H1 (cell line): Measurements from ENCODE around the gene WNK3. TPM values are rescaled to one million over a fixed set of nuclear protein-coding genes. Genes with fewer than 3 reads are reported as not detected.

Source experiments
- CTCF ChIA-PET: fragments of 300-600 bp; sonication (Branson Sonifier 250); formaldehyde crosslinking; loops from one replicate; lab custom pipeline; 2021; ENCODE audit not compliant: partially characterized antibody; lab: Charles Lee
- POLR2A ChIA-PET: fragments of 300-600 bp; sonication (Branson Sonifier 250); formaldehyde crosslinking; loops from one replicate; lab custom pipeline; 2021; ENCODE audit warnings: inconsistent platforms; ENCODE audit not compliant: partially characterized antibody; lab: Charles Lee
- DNase-seq, 2 experiments: peaks; one replicate each; pipeline versions ENCODE4 v3.0.0 to v3.0.0-alpha.2; 2010 to 2022; ENCODE audit warnings: low spot score in 2 of 2, low read depth in 1 of 2, mixed read lengths in 1 of 2
- FAIRE-seq: peaks from 2 replicates; lab custom pipeline; 2011; peaks lifted over from hg19 to GRCh38; lab: Jason Lieb, UNC
- H2AFZ ChIP-seq: 2 replicates; pipeline ENCODE4 v1.8.1; 2012; ENCODE audit warnings: low read length, inconsistent platforms
- H2AK5ac ChIP-seq: 2 replicates; pipeline ENCODE4 v1.6.1; 2013; ENCODE audit warnings: low read depth, low read length
- H2BK120ac ChIP-seq: replicated peaks from 2 replicates; pipeline ENCODE3; 2013; ENCODE audit warnings: low read depth, low read length, inconsistent platforms
- H2BK12ac ChIP-seq: 2 replicates; pipeline ENCODE4 v1.6.1; 2013; ENCODE audit warnings: low read depth, low read length
- H2BK15ac ChIP-seq: 2 replicates; pipeline ENCODE4 v1.6.1; 2013; ENCODE audit warnings: low read length
- H2BK20ac ChIP-seq: 2 replicates; pipeline ENCODE4 v1.6.1; 2013; ENCODE audit warnings: low read length
- H2BK5ac ChIP-seq: 2 replicates; pipeline ENCODE4 v1.6.1; 2013; ENCODE audit warnings: low read depth, low read length
- H3K14ac ChIP-seq: 2 replicates; pipeline ENCODE4 v1.6.1; 2013; ENCODE audit warnings: inconsistent platforms; ENCODE audit not compliant: insufficient read length
- H3K18ac ChIP-seq: 2 replicates; pipeline ENCODE4 v1.6.1; 2013; ENCODE audit warnings: low read length; ENCODE audit errors: extremely low read depth
- H3K23ac ChIP-seq: 2 replicates; pipeline ENCODE4 v1.6.1; 2013; ENCODE audit warnings: inconsistent platforms; ENCODE audit not compliant: insufficient read length
- H3K23me2 ChIP-seq: 2 replicates; pipeline ENCODE4 v1.6.1; 2013; ENCODE audit warnings: low read depth, low read length
- H3K27ac ChIP-seq: 2 replicates; pipeline ENCODE4 v1.6.1; 2011; ENCODE audit warnings: low read depth, low read length, inconsistent platforms
- H3K27me3 ChIP-seq, 4 experiments: replicated peaks in 1 of 4; 1 replicate in 1 of 4; 2 replicates in 3 of 4; pipeline versions ENCODE4 v1.6.1 to v1.8.1; 2011 to 2013; ENCODE audit warnings: low read length in 3 of 4, mild to moderate bottlenecking in 3 of 4, inconsistent platforms in 2 of 4, mixed read lengths in 2 of 4, moderate library complexity in 1 of 4; ENCODE audit not compliant: control insufficient read depth in 3 of 4, insufficient read depth in 3 of 4; ENCODE audit errors: extremely low read depth in 1 of 4
- H3K36me3 ChIP-seq, 4 experiments: 2 replicates each; pipeline versions ENCODE4 v1.6.1 to v1.8.1; 2011 to 2013; ENCODE audit warnings: mild to moderate bottlenecking in 4 of 4, low read length in 3 of 4, moderate library complexity in 2 of 4, control low read depth in 1 of 4, inconsistent platforms in 1 of 4; ENCODE audit not compliant: insufficient read depth in 4 of 4, control insufficient read depth in 2 of 4
- H3K4ac ChIP-seq: replicated peaks from 2 replicates; pipeline ENCODE3; 2013; ENCODE audit warnings: low read length, low read depth, mixed read lengths, inconsistent platforms; ENCODE audit not compliant: insufficient read length
- H3K4me1 ChIP-seq, 4 experiments: replicated peaks in 1 of 4; 1 replicate in 1 of 4; 2 replicates in 3 of 4; pipeline versions ENCODE4 v1.6.1 to v1.8.1; 2011 to 2013; ENCODE audit warnings: low read length in 3 of 4, inconsistent platforms in 2 of 4, mixed read lengths in 1 of 4; ENCODE audit not compliant: insufficient read depth in 4 of 4, control insufficient read depth in 3 of 4
- H3K4me2 ChIP-seq, 2 experiments: 2 replicates each; pipeline versions ENCODE4 v1.6.1 to v1.8.1; 2011 to 2013; ENCODE audit warnings: low read depth in 2 of 2, low read length in 2 of 2, control low read depth in 1 of 2, inconsistent platforms in 1 of 2, mild to moderate bottlenecking in 1 of 2; ENCODE audit not compliant: insufficient read depth in 1 of 2
- H3K4me3 ChIP-seq, 4 experiments: fragments of 200-600, 300-600 bp in 1 of 4; sonication (generic), shearing (Covaris generic), sonication (Bioruptor Twin) in 1 of 4; 2 replicates each; pipeline versions ENCODE4 v1.5.1 to v1.8.1; 2011 to 2016; ENCODE audit warnings: low read length in 4 of 4, low read depth in 3 of 4, control low read depth in 2 of 4, inconsistent platforms in 2 of 4, mild to moderate bottlenecking in 2 of 4, mixed read lengths in 1 of 4, moderate library complexity in 1 of 4; ENCODE audit not compliant: insufficient read depth in 2 of 4; ENCODE audit errors: extremely low read depth in 1 of 4
- H3K56ac ChIP-seq: replicated peaks from 2 replicates; pipeline ENCODE3; 2013; ENCODE audit warnings: low read depth, mild to moderate bottlenecking, mixed read lengths, low read length, inconsistent platforms; ENCODE audit not compliant: insufficient read length
- H3K79me1 ChIP-seq: 2 replicates; pipeline ENCODE4 v1.6.1; 2013; ENCODE audit warnings: low read depth, low read length, control low read depth
- H3K79me2 ChIP-seq, 2 experiments: 2 replicates each; pipeline versions ENCODE4 v1.6.1 to v1.8.1; 2012 to 2013; ENCODE audit warnings: low read length in 2 of 2, mild to moderate bottlenecking in 2 of 2, inconsistent platforms in 1 of 2; ENCODE audit not compliant: insufficient read depth in 2 of 2, control insufficient read depth in 1 of 2
- H3K9ac ChIP-seq, 4 experiments: replicated peaks in 1 of 4; 1 replicate in 1 of 4; 2 replicates in 3 of 4; pipeline versions ENCODE4 v1.6.1 to v1.8.1; 2011 to 2013; ENCODE audit warnings: low read depth in 3 of 4, low read length in 3 of 4, control low read depth in 2 of 4, mild to moderate bottlenecking in 2 of 4, moderate library complexity in 2 of 4, inconsistent platforms in 1 of 4; ENCODE audit errors: extremely low read depth in 1 of 4
- H3K9me3 ChIP-seq, 2 experiments: 2 replicates each; pipeline versions ENCODE4 v1.6.1 to v1.8.1; 2012 to 2013; ENCODE audit warnings: mild to moderate bottlenecking in 2 of 2, moderate library complexity in 2 of 2, control low read depth in 1 of 2, inconsistent platforms in 1 of 2, low read depth in 1 of 2, low read length in 1 of 2, mixed read lengths in 1 of 2; ENCODE audit not compliant: insufficient read depth in 2 of 2
- H4K20me1 ChIP-seq, 2 experiments: replicated peaks in 1 of 2; 2 replicates each; pipeline versions ENCODE3 to v1.8.1; 2011 to 2013; ENCODE audit warnings: inconsistent platforms in 2 of 2, low read length in 2 of 2, mild to moderate bottlenecking in 1 of 2; ENCODE audit not compliant: insufficient read depth in 2 of 2, control insufficient read depth in 1 of 2
- H4K5ac ChIP-seq: 2 replicates; pipeline ENCODE4 v1.6.1; 2013; ENCODE audit warnings: low read length, low read depth, mixed read lengths, inconsistent platforms; ENCODE audit not compliant: insufficient read length
- H4K8ac ChIP-seq: 2 replicates; pipeline ENCODE4 v1.8.0; 2013; ENCODE audit warnings: mild to moderate bottlenecking, moderate library complexity, low read length, inconsistent platforms; ENCODE audit not compliant: insufficient read depth; ENCODE audit errors: extremely low read depth
- H4K91ac ChIP-seq: replicated peaks from 2 replicates; pipeline ENCODE3; 2013; ENCODE audit warnings: low read length, mixed read lengths, inconsistent platforms; ENCODE audit not compliant: insufficient read length
- ATF3 ChIP-seq: IDR thresholded peaks from 2 replicates; pipeline ENCODE4 v1.6.1; 2011; ENCODE audit warnings: low read depth, mild to moderate bottlenecking, low read length; ENCODE audit not compliant: insufficient read depth
- EP300 ChIP-seq, 2 experiments: IDR thresholded peaks; 1 replicate in 1 of 2; 2 replicates in 1 of 2; pipeline ENCODE4 v1.6.1; 2011 to 2012; ENCODE audit warnings: low read depth in 2 of 2, low read length in 2 of 2, mild to moderate bottlenecking in 2 of 2, borderline replicate concordance in 1 of 2, inconsistent platforms in 1 of 2, moderate library complexity in 1 of 2
- EZH2 ChIP-seq: fragments of 200-600 bp; sonication (generic); IDR thresholded peaks from 2 replicates; pipeline ENCODE4 v1.7.1; 2012; ENCODE audit warnings: low read depth, mild to moderate bottlenecking, moderate library complexity, low read length, inconsistent platforms; ENCODE audit not compliant: severe bottlenecking
- POLR2AphosphoS5 ChIP-seq: IDR thresholded peaks from 2 replicates; pipeline ENCODE4 v1.6.1; 2011; ENCODE audit warnings: low read depth, low read length
- WGBS, 2 experiments: shearing (Covaris generic) in 1 of 2; methylation state at CpG; one replicate each; pipeline versions ENCODE4 v1.1.6 to v1.1.7; 2013 to 2015; ENCODE audit warnings: low lambda C conversion rate in 2 of 2, mixed read lengths in 2 of 2, inconsistent platforms in 1 of 2, low coverage in 1 of 2, missing lambda C conversion rate in 1 of 2; ENCODE audit not compliant: insufficient replicate concordance in 2 of 2, insufficient coverage in 1 of 2, insufficient read length in 1 of 2; ENCODE audit errors: extremely low coverage in 1 of 2, missing lambda C conversion rate in 1 of 2; 5-methylcytosine and 5-hydroxymethylcytosine counted together
- polyA plus RNA-seq, 7 experiments: library from polyadenylated mRNA; depleted of rRNA in 3 of 7; stranded (reverse) in 5 of 7; unstranded in 2 of 7; fragments of >200 nt in 5 of 7; fragments of 200-250 nt in 2 of 7; gene quantifications; 1 replicate in 5 of 7; 2 replicates in 1 of 7; 4 replicates in 1 of 7; pipeline versions ENCODE4 v1.2.1 to v1.2.3, GENCODE V29; 2011 to 2013; ENCODE audit warnings: missing spikeins in 2 of 7, mixed read lengths in 2 of 7
- total RNA-seq: library from RNA; stranded (reverse); fragmentation: NEBNext Ultra II Directional; extraction: Animal tissue kit (Norgen Biotek cat#: 25700); gene quantifications from 2 replicates; pipeline ENCODE4 v1.2.1, GENCODE V29; 2021

The WNK3 gene
- total and polyA plus RNA-seq, 2 of the 8 experiments (the other 6 are each of a cell fraction or from before 2014, with no cell fraction given), result 5.5 to 37.5 TPM

- Histone ChIP-seq H3K9me3 (no peaks in the 10 kb centered on the region), H3K4ac (no peak overlapping the region), H3K9ac (no peak overlapping the region), H2BK120ac (no peak overlapping the region), H2BK12ac (no peak overlapping the region), H2AFZ (no peak overlapping the region), H3K27me3 (no peaks in the 10 kb centered on the region), H4K91ac (no peak overlapping the region), H3K79me2 (no peaks in the 10 kb centered on the region), H3K4me1 (no peaks in the 10 kb centered on the region), H4K5ac (no peak overlapping the region), H3K18ac (no peak overlapping the region), H4K8ac (no peak overlapping the region), H2BK15ac (no peak overlapping the region), H3K23ac (no peak overlapping the region), H3K4me3 (no peak overlapping the region), H3K36me3 (no peaks in the 10 kb centered on the region; a peak in 1 of 8 replicates), H2BK5ac (no peak overlapping the region), H2AK5ac (no peak overlapping the region), H3K23me2 (no peaks in the 10 kb centered on the region), H3K27ac (no peak overlapping the region), H3K4me2 (no peak overlapping the region), H3K79me1 (no peaks in the 10 kb centered on the region), H3K14ac (no peak overlapping the region), H3K56ac (no peak overlapping the region), H4K20me1 (no peaks in the 10 kb centered on the region), H2BK20ac (no peak overlapping the region)
- FAIRE-seq (no peak), DNase-seq (no peak)
- ChIA-PET CTCF (interaction anchor here (0.6 kb wide), 2 partner anchors 80 to 647 kb away, joined by 3 to 4 read pairs; no protein-coding TSS in a partner anchor), POLR2A (no interaction called here)
- 100% methylated on average over 1 of the region's 1 CpG; no CpG with 5 or more reads in 1 of the 2 experiments for WGBS, 2 experiments
- no peak for TF ChIP-seq EZH2
- no peak for TF ChIP-seq EP300 (IDR thresholded peaks at IDR 0.05; ENCODE audit: borderline replicate concordance in 1 of 2, low read depth in 2 of 2, low read length in 2 of 2)
- TF ChIP-seq POLR2AphosphoS5, result no peak
- no peak for TF ChIP-seq ATF3
These were observed 77.4 kb downstream of the WNK3 start for GRCh38 chrX:54280466-54280865.
